Effector memory CD4-positive, alpha-beta T cell (primary cell): Measurements from ENCODE around the gene TBCB.
"Not testable (repeated sequence)": the region's sequence is repeated elsewhere in the genome, so short reads cannot be mapped to it uniquely, and the experiment has no call there.

Experiments
- DNase-seq, 3 donors: peaks; one replicate each; pipeline ENCODE4 v3.0.0-alpha.2; 2020
- H3K27ac ChIP-seq: 2 replicates; pipeline ENCODE4 v1.7.0; 2013; ENCODE audit warnings: mild to moderate bottlenecking, low read length, moderate library complexity; ENCODE audit not compliant: insufficient read depth, poor library complexity, severe bottlenecking
- H3K27me3 ChIP-seq: replicated peaks from 2 replicates; pipeline ENCODE4 v1.7.0; 2013; ENCODE audit warnings: mild to moderate bottlenecking, low read length; ENCODE audit not compliant: insufficient read depth, control insufficient read depth, poor library complexity, severe bottlenecking
- H3K36me3 ChIP-seq: 2 replicates; pipeline ENCODE4 v1.7.0; 2013; ENCODE audit warnings: mild to moderate bottlenecking, low read length, moderate library complexity; ENCODE audit not compliant: control insufficient read depth, insufficient read depth
- H3K4me1 ChIP-seq: 2 replicates; pipeline ENCODE4 v1.7.0; 2013; ENCODE audit warnings: low read length, mild to moderate bottlenecking; ENCODE audit not compliant: control insufficient read depth, insufficient read depth, poor library complexity, severe bottlenecking
- H3K4me3 ChIP-seq: 2 replicates; pipeline ENCODE4 v1.7.0; 2013; ENCODE audit warnings: low read length, low read depth, mild to moderate bottlenecking; ENCODE audit not compliant: insufficient read depth, poor library complexity, severe bottlenecking
- H3K9me3 ChIP-seq: 2 replicates; pipeline ENCODE4 v1.7.0; 2013; ENCODE audit warnings: mild to moderate bottlenecking, low read length, moderate library complexity; ENCODE audit not compliant: control insufficient read depth
- total RNA-seq, 3 donors: gene quantifications; one replicate each; lab custom pipeline; 2026; lab: John Stamatoyannopoulos, UW

TBCB gene
- total RNA-seq, result 42.1 to 58.1 (median 56.7) reads per million in 3 donors

DNA sequence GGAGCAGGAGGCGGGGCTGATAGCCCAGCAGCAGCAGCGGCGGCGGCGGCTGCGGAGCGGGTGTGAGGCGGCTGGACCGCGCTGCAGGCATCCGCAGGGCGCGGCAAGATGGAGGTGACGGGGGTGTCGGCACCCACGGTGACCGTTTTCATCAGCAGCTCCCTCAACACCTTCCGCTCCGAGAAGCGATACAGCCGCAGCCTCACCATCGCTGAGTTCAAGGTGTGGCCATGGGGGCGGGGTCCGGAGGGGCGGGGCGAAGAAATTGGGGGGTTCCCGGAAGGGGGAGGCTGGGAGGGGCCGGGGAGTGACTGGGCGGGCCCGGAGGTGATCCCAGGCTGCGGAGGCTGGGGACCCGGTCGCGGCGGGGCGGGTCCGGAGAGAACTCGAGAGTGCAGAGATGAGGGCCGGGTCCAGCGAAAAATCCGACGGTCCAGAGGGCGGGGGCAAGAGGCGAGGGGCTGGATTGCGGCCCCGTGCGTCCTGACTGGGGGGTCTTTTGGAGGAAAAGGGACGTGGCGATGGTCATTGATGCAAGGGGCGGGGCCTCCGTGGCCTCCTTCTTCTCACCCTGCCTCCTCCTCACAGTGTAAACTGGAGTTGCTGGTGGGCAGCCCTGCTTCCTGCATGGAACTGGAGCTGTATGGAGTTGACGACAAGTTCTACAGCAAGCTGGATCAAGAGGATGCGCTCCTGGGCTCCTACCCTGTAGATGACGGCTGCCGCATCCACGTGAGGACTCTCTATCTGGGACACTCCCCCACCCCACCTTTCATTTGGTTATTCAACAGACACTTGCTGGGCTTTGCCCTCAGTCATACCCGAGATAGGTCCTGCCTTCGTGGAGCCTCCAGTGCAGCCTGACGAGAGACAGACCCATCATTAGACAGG, at the start of gene TBCB:
TSS of gene TBCB (plus strand) at position 16 of the 891 bp plus-strand sequence. CDS start at position 109, 93 bp downstream.
- no peaks in the 10 kb centered on the region for H3K27me3 ChIP-seq
- H3K4me1 ChIP-seq, result peaks cover 20% of the 10 kb centered on the region
- H3K27ac ChIP-seq, result peak within 1 kb of the TSS; percentile 82
- H3K4me3 ChIP-seq, result peak within 1 kb of the TSS; percentile 80
- no peaks in the 10 kb centered on the region for H3K9me3 ChIP-seq
- peaks cover 50% of the 10 kb centered on the region for H3K36me3 ChIP-seq
- DNase-seq, result peak in 2 of 3 donors; percentile 87 to 89

DNA sequence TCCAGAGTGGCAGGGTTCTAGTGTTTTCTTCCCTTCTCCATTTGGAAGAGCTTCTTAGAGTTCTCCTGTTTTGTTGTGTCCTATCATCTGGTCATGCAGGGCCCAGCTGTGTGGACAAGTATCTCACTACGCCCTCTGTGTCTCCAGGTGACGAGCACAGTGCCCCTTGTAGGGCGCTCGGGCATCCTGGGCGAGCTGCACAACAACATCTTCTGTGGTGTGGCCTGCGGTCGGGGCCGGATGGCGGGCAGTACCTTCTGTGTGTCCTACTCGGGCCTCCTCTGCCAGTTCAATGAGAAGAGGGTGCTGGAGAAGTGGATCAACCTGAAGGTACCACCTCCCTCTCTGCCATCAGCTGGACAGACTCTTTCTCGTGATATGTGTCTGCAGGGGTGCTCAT, 47.6 kb upstream of the TBCB start:
- Histone ChIP-seq H3K4me1 (no peaks in the 10 kb centered on the region), H3K27ac (no peak overlapping the region), H3K36me3 (no peaks in the 10 kb centered on the region), H3K4me3 (no peak overlapping the region), H3K9me3 (no peaks in the 10 kb centered on the region), H3K27me3 (no peaks in the 10 kb centered on the region)
- DNase-seq, result no peak

- H3K4me3 ChIP-seq, H3K36me3 ChIP-seq, H3K4me1 ChIP-seq, H3K27ac ChIP-seq, H3K9me3 ChIP-seq, DNase-seq, H3K27me3 ChIP-seq: not testable (repeated sequence)
Observed at GRCh38 chr19:36068810-36069499, 46.3 kb upstream of the TBCB start.

DNA sequence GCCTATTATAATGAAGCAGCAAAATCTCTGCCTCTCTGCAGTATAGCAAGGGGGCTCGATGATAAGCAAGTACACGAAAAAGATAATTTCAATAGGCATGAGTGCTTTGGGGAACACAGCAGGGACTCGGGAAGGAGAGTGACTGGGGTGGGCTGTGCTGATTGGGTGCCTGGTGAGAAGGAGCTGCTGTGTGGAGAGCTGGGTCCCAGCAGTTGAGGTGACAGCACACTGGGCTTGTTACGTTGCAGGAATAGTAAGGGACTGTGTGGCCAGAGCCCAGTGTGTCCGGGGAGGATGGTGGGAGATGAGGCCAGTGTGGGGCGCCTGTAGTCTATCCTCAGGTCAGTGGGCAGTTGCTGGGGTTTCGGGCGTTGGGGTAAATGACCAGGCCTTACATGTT, 43.2 kb upstream of the TBCB start:
- DNase-seq, result no peak
- no peaks in the 10 kb centered on the region for H3K4me1 ChIP-seq
- H3K4me3 ChIP-seq, result no peak overlapping the region
- no peaks in the 10 kb centered on the region for H3K9me3 ChIP-seq
- H3K27ac ChIP-seq, result no peak overlapping the region
- no peaks in the 10 kb centered on the region for H3K36me3 ChIP-seq
- no peaks in the 10 kb centered on the region for H3K27me3 ChIP-seq

DNA sequence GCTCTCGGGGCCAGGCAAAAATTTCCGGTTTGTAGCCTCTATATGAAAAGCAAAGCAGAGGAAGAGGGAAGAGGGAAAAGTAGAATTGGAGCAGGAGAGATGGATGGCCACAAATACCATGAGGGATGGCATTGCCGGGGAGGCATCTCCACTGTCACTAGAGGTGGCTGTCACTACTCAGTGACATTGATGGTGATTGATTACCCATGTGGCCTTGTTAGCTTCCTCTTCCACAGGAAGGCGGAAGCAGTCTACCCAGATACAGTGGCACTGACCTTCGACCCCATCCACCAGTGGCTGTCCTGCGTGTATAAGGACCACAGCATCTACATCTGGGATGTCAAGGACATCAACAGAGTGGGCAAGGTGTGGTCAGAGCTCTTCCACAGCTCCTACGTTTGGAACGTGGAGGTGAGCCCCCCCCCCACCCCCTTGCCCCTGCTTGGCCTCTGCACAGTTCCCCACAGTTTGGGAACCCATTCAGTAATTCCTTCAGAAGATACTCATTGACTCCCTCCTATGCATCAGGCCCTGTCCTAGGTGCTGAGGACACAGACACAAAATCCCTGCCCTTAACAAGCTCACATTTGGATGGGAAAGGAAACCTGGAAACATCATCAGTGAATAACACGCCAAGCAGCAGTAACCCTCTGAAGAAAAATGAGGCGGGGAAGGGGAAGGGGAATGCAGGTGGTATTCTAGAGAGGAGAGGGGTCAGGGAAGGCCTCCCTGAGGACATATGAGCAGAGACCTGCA, 42.0 kb upstream of the TBCB start:
- H3K27me3 ChIP-seq, result no peaks in the 10 kb centered on the region
- no peaks in the 10 kb centered on the region for H3K4me1 ChIP-seq
- no peaks in the 10 kb centered on the region for H3K36me3 ChIP-seq
- no peak overlapping the region for H3K4me3 ChIP-seq
- no peaks in the 10 kb centered on the region for H3K9me3 ChIP-seq
- DNase-seq, result no peak
- H3K27ac ChIP-seq, result no peak overlapping the region

- no peaks in the 10 kb centered on the region for H3K36me3 ChIP-seq
- DNase-seq, result no peak
- H3K4me1 ChIP-seq, result no peaks in the 10 kb centered on the region
- no peak overlapping the region for H3K4me3 ChIP-seq
- H3K9me3 ChIP-seq, result no peaks in the 10 kb centered on the region
- H3K27me3 ChIP-seq, result no peaks in the 10 kb centered on the region
- H3K27ac ChIP-seq, result no peak overlapping the region
Observed at GRCh38 chr19:36079389-36079945, 35.8 kb upstream of the TBCB start.

GRCh38 chr19:36081385-36081784, 33.9 kb upstream of the TBCB start:
- Histone ChIP-seq H3K4me3 (no peak overlapping the region), H3K9me3 (no peaks in the 10 kb centered on the region), H3K4me1 (no peaks in the 10 kb centered on the region), H3K27me3 (no peaks in the 10 kb centered on the region), H3K36me3 (no peaks in the 10 kb centered on the region), H3K27ac (no peak overlapping the region)
- no peak for DNase-seq

- H3K27me3 ChIP-seq, result no peaks in the 10 kb centered on the region
- H3K36me3 ChIP-seq, result no peaks in the 10 kb centered on the region
- DNase-seq, result no peak
- H3K4me3 ChIP-seq, result no peak overlapping the region
- H3K9me3 ChIP-seq, result no peaks in the 10 kb centered on the region
- no peaks in the 10 kb centered on the region for H3K4me1 ChIP-seq
- H3K27ac ChIP-seq, result no peak overlapping the region
Observed at GRCh38 chr19:36081894-36082293, 33.4 kb upstream of the TBCB start.

DNA sequence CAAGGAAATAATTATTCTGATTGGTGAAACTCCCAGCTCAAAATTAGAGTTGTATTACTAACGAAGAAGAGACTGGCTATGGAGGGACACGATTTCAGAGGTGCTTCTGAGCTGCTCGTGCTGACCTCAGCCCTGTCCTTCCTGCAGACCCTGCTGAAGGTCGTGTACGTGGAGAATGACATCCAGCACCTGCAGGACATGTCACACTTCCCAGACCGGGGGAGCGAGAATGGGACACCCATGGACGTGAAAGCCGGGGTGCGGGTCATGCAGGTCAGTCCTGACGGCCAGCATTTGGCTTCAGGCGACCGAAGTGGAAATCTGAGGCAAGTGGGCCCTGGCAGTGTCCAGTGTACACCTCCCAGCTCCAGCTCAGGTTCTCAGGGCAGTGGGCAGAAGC, 32.4 kb upstream of the TBCB start:
- Histone ChIP-seq H3K36me3 (no peaks in the 10 kb centered on the region), H3K4me3 (no peak overlapping the region), H3K9me3 (no peaks in the 10 kb centered on the region), H3K27ac (no peak overlapping the region), H3K4me1 (no peaks in the 10 kb centered on the region), H3K27me3 (no peaks in the 10 kb centered on the region)
- DNase-seq, result no peak
